Hepatocyte (in vitro differentiated cells): ENCODE results near the gene GALNT4. TPM values are rescaled to one million over a fixed set of nuclear protein-coding genes. Genes with fewer than 3 reads are reported as not detected.

Experiments
- DNase-seq: peaks from one replicate; pipeline ENCODE4 v3.0.0-alpha.2; 2016; ENCODE audit warnings: low spot score
- H2AFZ ChIP-seq: fragments of 200-600 bp; sonication (generic); 2 replicates; pipeline ENCODE4 v1.6.0; 2016; ENCODE audit warnings: antibody characterized with exemption, mild to moderate bottlenecking
- H3K27ac ChIP-seq: fragments of 200-600 bp; sonication (generic); 2 replicates; pipeline ENCODE4 v1.5.1; 2016; ENCODE audit warnings: mild to moderate bottlenecking
- H3K27me3 ChIP-seq: fragments of 200-600 bp; sonication (generic); 2 replicates; pipeline ENCODE4 v1.6.1; 2016
- H3K36me3 ChIP-seq: fragments of 200-600 bp; sonication (generic); replicated peaks from 2 replicates; pipeline ENCODE4 v1.5.1; 2016; ENCODE audit warnings: low read depth; ENCODE audit not compliant: insufficient read depth
- H3K4me1 ChIP-seq: fragments of 200-600 bp; sonication (generic); 2 replicates; pipeline ENCODE4 v1.5.1; 2016; ENCODE audit warnings: mild to moderate bottlenecking, moderate library complexity; ENCODE audit not compliant: insufficient read depth
- H3K4me2 ChIP-seq: fragments of 200-600 bp; sonication (generic); 2 replicates; pipeline ENCODE4 v1.6.0; 2016
- H3K4me3 ChIP-seq: fragments of 200-600 bp; sonication (generic); 2 replicates; pipeline ENCODE4 v1.5.1; 2016; ENCODE audit warnings: mild to moderate bottlenecking
- H3K79me2 ChIP-seq: fragments of 200-600 bp; sonication (generic); 2 replicates; pipeline ENCODE4 v1.6.0; 2017; ENCODE audit warnings: mild to moderate bottlenecking
- H3K9me2 ChIP-seq: fragments of 200-600 bp; sonication (generic); replicated peaks from 2 replicates; pipeline ENCODE4 v1.6.0; 2017; ENCODE audit warnings: mild to moderate bottlenecking; ENCODE audit not compliant: insufficient read depth
- H3K9me3 ChIP-seq: fragments of 200-600 bp; sonication (generic); 2 replicates; pipeline ENCODE4 v1.5.1; 2016; ENCODE audit warnings: low read depth, mild to moderate bottlenecking
- H4K20me1 ChIP-seq: fragments of 200-600 bp; sonication (generic); 2 replicates; pipeline ENCODE4 v1.6.0; 2016; ENCODE audit warnings: mild to moderate bottlenecking; ENCODE audit not compliant: insufficient read depth, poor library complexity, severe bottlenecking
- EZH2 ChIP-seq: fragments of 200-600 bp; sonication (generic); IDR thresholded peaks from 2 replicates; pipeline ENCODE4 v1.6.1; 2016; ENCODE audit warnings: antibody characterized with exemption, mild to moderate bottlenecking, borderline replicate concordance
- EZH2phosphoT487 ChIP-seq: fragments of 200-600 bp; sonication (generic); IDR thresholded peaks from one replicate; pipeline ENCODE4 v1.6.1; 2018; ENCODE audit warnings: antibody characterized with exemption, mild to moderate bottlenecking, low read depth, moderate library complexity; ENCODE audit not compliant: unreplicated experiment, severe bottlenecking
- WGBS: methylation state at CpG from one replicate; pipeline ENCODE4 v1.1.6; 2016; ENCODE audit warnings: low lambda C conversion rate; ENCODE audit errors: missing lambda C conversion rate; 5-methylcytosine and 5-hydroxymethylcytosine counted together
- polyA plus RNA-seq: library from polyadenylated mRNA; unstranded; fragments of >200 nt; fragmentation: Nextera tagmentation; extraction: Ambion mirVana; gene quantifications from 2 replicates; pipeline ENCODE4 v1.2.1, GENCODE V29; 2016
- total RNA-seq: library from RNA; depleted of rRNA; stranded (reverse); fragments of >200 nt; gene quantifications from 2 replicates; pipeline ENCODE4 v1.2.3, GENCODE V29; 2014
- TF ChIP-seq, protein P1 (sequence below): fragments of 200-600 bp; sonication (generic); IDR thresholded peaks from 2 replicates; pipeline ENCODE4 v1.5.1; 2016; ENCODE audit warnings: antibody characterized with exemption, mild to moderate bottlenecking; ENCODE audit not compliant: poor library complexity

GALNT4 gene
- total and polyA plus RNA-seq, 2 experiments from 2014 or later = 4.6 to 19.2 TPM

DNA sequence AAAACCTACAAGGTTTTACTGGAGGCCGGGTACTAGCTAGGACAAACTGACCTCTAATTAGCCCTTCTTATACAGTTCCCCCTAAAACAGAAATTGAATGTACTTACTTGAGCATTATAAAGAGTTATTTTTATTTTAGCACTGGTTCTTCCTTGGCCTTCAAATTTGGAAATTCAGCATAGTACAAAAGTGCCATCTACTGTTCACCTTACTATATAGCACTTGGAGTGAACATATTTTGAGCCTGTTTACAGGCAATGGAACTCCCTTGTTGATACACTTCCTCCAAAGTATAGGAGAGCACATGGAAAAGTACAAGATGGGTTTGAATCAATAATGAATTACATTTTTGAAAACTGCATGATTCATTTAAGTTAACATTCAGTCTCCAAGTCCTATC is 5.1 kb upstream of the GALNT4 start:
- TF ChIP-seq, protein P1, sequence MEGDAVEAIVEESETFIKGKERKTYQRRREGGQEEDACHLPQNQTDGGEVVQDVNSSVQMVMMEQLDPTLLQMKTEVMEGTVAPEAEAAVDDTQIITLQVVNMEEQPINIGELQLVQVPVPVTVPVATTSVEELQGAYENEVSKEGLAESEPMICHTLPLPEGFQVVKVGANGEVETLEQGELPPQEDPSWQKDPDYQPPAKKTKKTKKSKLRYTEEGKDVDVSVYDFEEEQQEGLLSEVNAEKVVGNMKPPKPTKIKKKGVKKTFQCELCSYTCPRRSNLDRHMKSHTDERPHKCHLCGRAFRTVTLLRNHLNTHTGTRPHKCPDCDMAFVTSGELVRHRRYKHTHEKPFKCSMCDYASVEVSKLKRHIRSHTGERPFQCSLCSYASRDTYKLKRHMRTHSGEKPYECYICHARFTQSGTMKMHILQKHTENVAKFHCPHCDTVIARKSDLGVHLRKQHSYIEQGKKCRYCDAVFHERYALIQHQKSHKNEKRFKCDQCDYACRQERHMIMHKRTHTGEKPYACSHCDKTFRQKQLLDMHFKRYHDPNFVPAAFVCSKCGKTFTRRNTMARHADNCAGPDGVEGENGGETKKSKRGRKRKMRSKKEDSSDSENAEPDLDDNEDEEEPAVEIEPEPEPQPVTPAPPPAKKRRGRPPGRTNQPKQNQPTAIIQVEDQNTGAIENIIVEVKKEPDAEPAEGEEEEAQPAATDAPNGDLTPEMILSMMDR = peak; percentile 75
- TF ChIP-seq EZH2 = no peak
- Histone ChIP-seq H3K27ac (no peak overlapping the region), H2AFZ (no peak overlapping the region), H3K79me2 (peaks cover 12% of the 10 kb centered on the region), H3K9me2 (no peaks in the 10 kb centered on the region), H3K36me3 (no peaks in the 10 kb centered on the region), H3K27me3 (no peaks in the 10 kb centered on the region), H3K4me2 (no peak overlapping the region), H3K4me1 (no peaks in the 10 kb centered on the region), H3K9me3 (no peaks in the 10 kb centered on the region), H3K4me3 (no peak overlapping the region), H4K20me1 (no peaks in the 10 kb centered on the region)
- WGBS = 62% methylated on average over 1 of the region's 1 CpG
- peak; percentile 55 for DNase-seq

- no peak for TF ChIP-seq EZH2
- TF ChIP-seq, protein P1 = no peak
- TF ChIP-seq EZH2phosphoT487 = no peak
- H3K27me3 ChIP-seq = no peaks in the 10 kb centered on the region
- peaks cover 6% of the 10 kb centered on the region for H3K4me1 ChIP-seq
- no peaks in the 10 kb centered on the region for H4K20me1 ChIP-seq
- H3K4me2 ChIP-seq = no peak overlapping the region
- H2AFZ ChIP-seq = no peak overlapping the region
- no peak overlapping the region for H3K27ac ChIP-seq
- no peak for DNase-seq
- WGBS = 86% methylated on average over 4 of the region's 4 CpGs
- H3K9me2 ChIP-seq = no peaks in the 10 kb centered on the region
- no peaks in the 10 kb centered on the region for H3K36me3 ChIP-seq
- peaks cover 20% of the 10 kb centered on the region for H3K79me2 ChIP-seq
- no peaks in the 10 kb centered on the region for H3K9me3 ChIP-seq
- H3K4me3 ChIP-seq = no peak overlapping the region
Observed at GRCh38 chr12:89528434-89528833, 3.8 kb upstream of the GALNT4 start.

- Histone ChIP-seq H3K4me2 (peak within 1 kb of the TSS; percentile 74), H3K9me2 (no peaks in the 10 kb centered on the region), H3K27me3 (no peaks in the 10 kb centered on the region), H3K36me3 (no peaks in the 10 kb centered on the region), H3K79me2 (peaks cover 44% of the 10 kb centered on the region), H3K27ac (peak within 1 kb of the TSS; percentile 87), H4K20me1 (peaks cover 3% of the 10 kb centered on the region), H2AFZ (peak within 1 kb of the TSS; percentile 80), H3K4me3 (peak within 1 kb of the TSS; percentile 76), H3K9me3 (no peaks in the 10 kb centered on the region), H3K4me1 (peaks cover 25% of the 10 kb centered on the region)
- no peak for TF ChIP-seq EZH2
- WGBS = 4% methylated on average over 27 of the region's 39 CpGs
- DNase-seq = peak; percentile 84
Observed at GRCh38 chr12:89525824-89526770, 1.5 kb upstream of the GALNT4 start, which contains the start of gene POC1B. POC1B (minus strand) TSS chr12:89526047; CDS start chr12:89525895, 152 bp downstream.

DNA sequence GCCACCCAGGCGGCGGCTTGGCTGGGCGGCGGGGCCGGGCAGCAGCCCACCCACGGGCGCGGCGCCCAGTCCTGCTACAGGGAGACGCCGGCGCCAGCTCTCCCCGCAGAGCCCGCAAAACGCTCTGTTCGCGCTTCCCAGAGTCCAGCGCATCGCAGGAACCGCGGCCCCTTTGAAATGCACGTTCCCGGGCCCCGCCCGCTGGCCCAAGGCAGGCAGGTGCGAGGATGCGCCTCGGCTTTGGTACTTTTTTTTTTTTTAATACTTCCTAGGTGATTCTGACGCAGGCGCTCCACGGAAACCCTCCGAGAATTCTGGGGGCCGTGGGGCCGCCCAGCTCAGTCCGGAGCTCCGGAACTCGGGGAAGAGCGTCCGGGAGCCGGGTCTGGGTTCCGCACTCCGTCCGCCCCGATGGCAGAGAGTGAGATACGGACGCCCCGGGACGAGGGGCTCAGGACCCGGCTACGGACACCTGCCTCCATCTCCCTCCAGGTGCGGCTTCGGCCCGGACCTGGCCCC is 768 bp upstream of the GALNT4 start:
- Histone ChIP-seq H3K79me2 (peaks cover 51% of the 10 kb centered on the region), H2AFZ (peak overlapping the region; percentile 80), H3K4me2 (peak overlapping the region; percentile 74), H3K27ac (peak overlapping the region; percentile 87), H3K27me3 (no peaks in the 10 kb centered on the region), H3K9me2 (no peaks in the 10 kb centered on the region), H3K9me3 (no peaks in the 10 kb centered on the region), H3K4me3 (peak overlapping the region; percentile 76), H3K36me3 (no peaks in the 10 kb centered on the region), H3K4me1 (peaks cover 25% of the 10 kb centered on the region), H4K20me1 (peaks cover 3% of the 10 kb centered on the region)
- TF ChIP-seq EZH2 (no peak), EZH2phosphoT487 (no peak)
- TF ChIP-seq, protein P1 = no peak
- peak; percentile 74 for DNase-seq
- whole genome bisulfite sequencing = 2% methylated on average over 49 of the region's 53 CpGs
